H1 (cell line): ENCODE measurements around the gene FAAP100. TPM values are rescaled to one million over a fixed set of nuclear protein-coding genes. Genes with fewer than 3 reads are reported as not detected.

Experiments
- CBX8 ChIP-seq: fragments of 300-800, 300-1000 bp; sonication (generic); IDR thresholded peaks from 2 replicates; pipeline ENCODE4 v1.7.1; 2016; ENCODE audit warnings: low read depth, low read length, borderline replicate concordance
- CHD7 ChIP-seq: fragments of 300-600 bp; sonication (generic); IDR thresholded peaks from 2 replicates; pipeline ENCODE4 v1.7.1; 2012; ENCODE audit warnings: low read length, moderate library complexity, mild to moderate bottlenecking, inconsistent platforms; ENCODE audit not compliant: insufficient replicate concordance
- SP1 ChIP-seq: IDR thresholded peaks from 2 replicates; pipeline ENCODE4 v1.6.1; 2011; ENCODE audit warnings: low read depth, low read length
- polyA plus RNA-seq, 7 experiments: library from polyadenylated mRNA; depleted of rRNA in 3 of 7; stranded (reverse) in 5 of 7; unstranded in 2 of 7; fragments of >200 nt in 5 of 7; fragments of 200-250 nt in 2 of 7; gene quantifications; 1 replicate in 5 of 7; 2 replicates in 1 of 7; 4 replicates in 1 of 7; pipeline versions ENCODE4 v1.2.1 to v1.2.3, GENCODE V29; 2011 to 2013; ENCODE audit warnings: missing spikeins in 2 of 7, mixed read lengths in 2 of 7
- total RNA-seq: library from RNA; stranded (reverse); fragmentation: NEBNext Ultra II Directional; extraction: Animal tissue kit (Norgen Biotek cat#: 25700); gene quantifications from 2 replicates; pipeline ENCODE4 v1.2.1, GENCODE V29; 2021

Gene FAAP100
- total and polyA plus RNA-seq, 2 of the 8 experiments (the other 6 are each of a cell fraction or from before 2014, with no cell fraction given), result 23.2 to 41.8 TPM

DNA sequence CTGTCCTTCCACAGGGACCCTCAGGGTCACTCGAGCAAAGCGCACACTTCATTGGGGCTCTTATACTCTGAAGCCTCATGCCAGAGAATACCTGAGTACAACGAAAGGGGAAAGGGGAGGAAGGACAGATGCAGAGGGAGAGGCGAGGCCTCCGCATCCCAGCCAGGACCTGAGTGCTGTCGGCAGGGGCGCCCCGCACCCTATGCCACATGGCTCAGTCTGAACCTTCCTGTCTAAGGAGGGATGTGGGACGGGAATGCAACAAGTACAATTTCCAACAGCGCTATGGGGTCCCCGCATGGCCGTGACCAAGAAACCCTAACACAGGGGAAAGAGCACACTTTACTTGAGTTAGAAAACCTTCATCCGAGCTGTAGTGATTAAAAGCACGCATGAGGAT lies 39.8 kb upstream of the FAAP100 start (continued):
- TF ChIP-seq CHD7, result no peak
- TF ChIP-seq CBX8, result no peak
- TF ChIP-seq SP1, result no peak
